PFSK-1 (cell line): Measurements from ENCODE around the gene CHMP4A.

Experiments used
- POLR2AphosphoS5 ChIP-seq: IDR thresholded peaks from 2 replicates; pipeline ENCODE4 v1.6.1; 2012; ENCODE audit warnings: low read depth, mild to moderate bottlenecking, control low read depth, low read length, moderate library complexity
- REST ChIP-seq, 2 experiments: IDR thresholded peaks; 2 replicates each; pipeline versions ENCODE4 v1.6.1 to v1.8.0; 2011 to 2012; ENCODE audit warnings: low read depth in 2 of 2, low read length in 2 of 2, control low read depth in 1 of 2, inconsistent platforms in 1 of 2, mild to moderate bottlenecking in 1 of 2, moderate library complexity in 1 of 2; ENCODE audit not compliant: insufficient read depth in 1 of 2
- TAF1 ChIP-seq: IDR thresholded peaks from 2 replicates; pipeline ENCODE4 v1.6.1; 2012; ENCODE audit warnings: low read length, control low read depth, borderline replicate concordance; ENCODE audit not compliant: insufficient read depth

- TF ChIP-seq POLR2AphosphoS5 (no peak), REST (IDR thresholded peaks at IDR 0.05; ENCODE audit: insufficient read depth in 1 of 2, low read depth in 2 of 2, low read length in 2 of 2) (no peak), TAF1 (no peak)
Observed at GRCh38 chr14:24261969-24262327, 48.7 kb upstream of the CHMP4A start.
